KG1 (cell line): Measurements from ENCODE around the gene MLLT11.
"Not testable (repeated sequence)": the region's sequence is repeated elsewhere in the genome, so short reads cannot be mapped to it uniquely, and the experiment has no call there.

Experiments
- DNase-seq: peaks from one replicate; lab custom pipeline; 2025; lab: John Stamatoyannopoulos, UW

Gene MLLT11

DNA sequence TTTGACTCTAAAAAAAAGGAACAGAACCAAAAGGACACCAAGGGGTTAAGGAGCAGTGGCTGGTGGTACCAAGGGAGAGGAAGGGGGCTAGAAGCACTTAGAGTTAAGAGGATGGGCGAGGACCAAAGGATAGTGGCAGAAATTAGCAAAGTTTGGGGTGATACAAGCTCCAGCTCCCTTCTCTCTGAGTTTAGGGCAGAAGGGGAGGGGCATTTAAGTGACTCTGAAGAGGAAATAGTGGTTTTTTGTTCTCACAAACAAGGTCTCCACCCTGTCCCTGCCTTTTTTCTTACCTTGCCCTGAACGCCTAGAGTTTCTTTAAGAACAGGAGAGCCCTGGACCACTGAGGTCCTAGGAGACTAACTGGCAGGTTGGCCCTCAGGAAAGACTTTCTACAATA lies 4.0 kb upstream of the MLLT11 start:
- DNase-seq = no peak

DNA sequence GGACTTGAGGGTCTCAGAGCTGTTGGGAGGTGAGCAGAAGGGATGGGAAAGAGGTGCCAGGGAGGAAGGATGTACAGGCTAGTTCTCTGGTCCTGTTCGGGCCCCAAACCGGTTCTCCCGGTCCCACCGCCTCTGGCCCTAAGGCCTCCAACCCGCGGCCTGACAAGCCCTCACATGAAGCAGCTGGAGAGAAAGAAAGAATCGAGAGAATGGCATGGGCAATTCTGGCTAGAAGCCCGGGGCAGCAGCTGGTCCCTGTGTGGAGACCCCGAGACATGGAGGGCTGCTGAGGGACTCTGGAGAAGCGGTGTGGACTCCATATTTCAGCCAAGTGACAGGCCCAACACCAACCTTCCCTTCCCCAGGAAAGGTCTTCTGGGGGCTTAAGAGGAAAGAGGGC lies 1.5 kb upstream of the MLLT11 start:
- DNase-seq = no peak

DNA sequence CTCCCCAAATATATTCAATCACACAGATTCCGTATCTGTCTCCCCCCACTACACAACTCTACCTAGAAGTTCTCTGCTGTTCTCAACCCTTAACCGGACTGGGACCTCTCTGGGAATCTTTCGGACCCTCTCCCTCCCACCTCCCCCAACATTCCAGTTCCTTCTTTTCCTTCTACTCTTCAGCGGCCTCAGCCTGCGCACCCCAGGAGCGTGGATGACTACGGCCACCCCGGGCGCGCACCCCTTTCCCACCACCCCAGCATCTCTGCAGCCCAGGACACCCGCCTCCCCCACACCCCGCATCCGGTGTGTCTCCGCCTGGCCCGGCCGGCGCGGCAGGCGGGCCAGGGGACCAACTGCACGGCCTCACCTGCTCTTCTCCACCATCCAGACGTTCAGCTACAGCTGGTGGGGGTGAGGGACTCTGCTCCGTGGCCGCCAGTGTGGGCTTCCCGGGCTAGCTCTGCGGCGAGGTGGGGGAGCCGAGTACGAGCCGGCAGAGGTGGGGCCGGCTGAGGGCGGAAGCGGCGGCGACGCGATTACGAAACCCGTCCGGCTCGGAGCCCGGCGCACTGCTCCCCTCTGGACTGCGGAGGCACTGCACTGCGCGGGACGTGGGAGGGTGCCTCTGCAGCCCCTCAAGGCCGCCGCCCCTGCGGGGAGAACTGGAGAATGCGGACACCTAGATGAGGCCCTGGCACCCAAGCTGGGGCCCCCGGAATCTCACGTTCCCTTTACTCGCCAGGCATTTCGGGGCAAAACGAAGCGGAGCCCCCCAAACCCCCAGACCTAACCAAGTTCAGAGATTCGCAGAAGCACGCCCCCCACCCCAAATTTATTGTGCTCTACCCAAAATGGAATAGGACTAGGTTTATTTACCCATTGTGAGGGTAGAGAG lies 839 bp upstream of the MLLT11 start, which contains the start of gene CDC42SE1:
Gene CDC42SE1 (minus strand): TSS at position 514 of the 898 bp plus-strand sequence. CDS start 3,892 bp downstream, outside the sequence.
- peak; percentile 78 for DNase-seq

DNA sequence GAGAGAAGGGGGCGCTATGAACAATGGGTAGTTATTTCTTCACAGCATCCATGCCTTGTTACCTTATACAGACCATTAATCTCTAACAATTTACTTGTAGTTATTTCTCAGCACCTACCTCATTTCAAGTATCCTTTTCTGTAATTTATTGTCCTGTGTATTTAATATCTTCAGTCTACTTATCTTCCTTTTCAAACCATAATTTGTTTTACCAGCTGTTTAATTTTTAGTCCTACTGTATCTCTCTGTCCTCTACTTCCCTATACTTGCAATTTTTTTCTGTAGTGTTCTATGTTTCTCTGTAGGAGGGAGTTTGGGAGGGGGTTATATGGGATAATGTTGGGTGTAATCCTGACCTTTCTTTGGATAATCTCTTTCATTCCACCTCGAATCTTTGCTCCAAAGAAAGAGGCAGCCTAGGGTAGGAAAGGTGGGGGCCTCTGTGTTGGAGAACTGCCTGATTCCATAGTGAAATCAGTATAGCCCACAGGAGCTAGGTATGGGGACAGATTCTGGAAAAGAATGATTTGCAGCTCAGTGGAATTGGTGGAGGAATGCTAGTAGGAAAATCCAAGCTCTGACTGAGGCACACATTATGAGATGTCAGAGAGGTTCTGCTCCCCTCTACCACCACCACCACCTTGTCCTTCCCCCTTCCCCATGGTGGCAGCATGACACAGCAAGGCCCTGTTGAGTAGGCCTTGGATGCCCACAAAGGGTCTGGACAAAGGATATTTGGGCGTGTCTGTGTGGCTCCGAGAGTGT lies 642 bp downstream of the MLLT11 start:
- DNase-seq = peak; percentile 15

DNA sequence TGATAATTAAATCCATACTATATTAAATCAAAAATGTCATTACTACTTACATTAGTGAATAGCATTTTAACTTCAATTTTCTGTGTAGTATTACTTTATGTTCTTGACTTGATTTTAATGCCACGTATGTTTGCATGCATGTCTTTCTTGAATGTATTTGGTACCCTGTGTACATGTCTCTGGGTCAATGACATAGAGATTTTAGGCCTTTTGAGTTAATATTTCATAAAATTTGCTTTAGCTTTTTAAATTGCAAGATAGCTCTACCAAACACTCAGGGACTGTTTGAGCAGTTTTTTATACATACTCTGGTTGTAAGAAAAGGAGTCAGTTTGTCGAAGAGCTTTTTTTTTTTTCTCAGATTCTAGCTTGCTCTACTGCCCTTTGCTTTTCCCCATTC lies 1.5 kb downstream of the MLLT11 start:
- DNase-seq = no peak

DNA sequence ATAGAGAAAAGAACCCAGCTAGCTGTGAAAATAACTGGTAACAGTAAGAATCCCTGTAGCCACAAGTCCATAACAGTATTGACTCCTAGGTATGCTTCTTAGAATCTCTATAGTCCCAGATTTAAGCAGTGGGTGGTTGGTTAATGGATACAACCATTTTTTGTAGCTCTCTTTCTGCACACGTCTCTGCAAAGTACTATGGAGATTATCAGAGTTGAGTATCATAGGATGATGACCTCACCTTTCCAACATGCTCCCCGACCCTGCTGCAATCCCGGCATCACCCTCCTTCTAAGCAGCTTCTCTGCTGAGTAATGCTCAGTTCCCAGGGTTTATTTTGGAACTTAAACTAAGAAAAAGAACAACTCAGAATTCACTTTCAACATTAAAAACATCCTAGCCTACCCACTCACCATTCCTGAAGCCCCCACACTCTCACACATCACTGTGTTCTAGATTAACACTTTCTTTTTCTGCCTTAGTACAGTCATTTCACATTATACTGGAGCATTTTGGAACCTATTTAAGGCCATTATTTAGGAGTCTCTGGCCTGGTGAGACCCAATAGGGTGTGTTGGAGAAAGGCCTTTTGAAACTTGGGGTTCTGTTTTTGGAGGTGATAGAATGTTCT lies 2.7 kb downstream of the MLLT11 start:
- DNase-seq = no peak

DNA sequence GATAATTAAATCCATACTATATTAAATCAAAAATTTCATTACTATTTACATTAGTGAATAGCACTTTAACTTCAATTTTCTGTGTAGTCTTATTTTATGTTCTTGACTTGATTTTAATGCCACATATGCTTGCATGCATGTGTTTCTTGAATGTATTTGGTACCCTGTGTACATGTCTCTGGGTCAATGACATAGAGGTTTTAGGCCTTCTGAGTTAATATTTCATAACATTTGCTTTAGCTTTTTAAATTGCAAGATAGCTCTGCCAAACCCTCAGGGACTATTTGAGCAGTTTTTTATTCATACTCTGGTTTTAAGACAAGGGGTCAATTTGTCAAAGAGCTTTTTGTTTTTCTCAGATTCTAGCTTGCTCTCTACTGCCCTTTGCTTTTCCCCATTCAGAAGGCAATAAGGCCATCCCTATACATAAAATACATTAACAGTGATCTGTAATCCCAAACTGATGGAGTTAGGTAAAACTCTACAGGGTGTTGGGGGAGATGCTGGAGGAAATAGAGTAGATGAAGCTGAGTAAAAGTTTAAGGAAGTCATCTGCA lies 5.0 kb downstream of the MLLT11 start:
- no peak for DNase-seq

DNA sequence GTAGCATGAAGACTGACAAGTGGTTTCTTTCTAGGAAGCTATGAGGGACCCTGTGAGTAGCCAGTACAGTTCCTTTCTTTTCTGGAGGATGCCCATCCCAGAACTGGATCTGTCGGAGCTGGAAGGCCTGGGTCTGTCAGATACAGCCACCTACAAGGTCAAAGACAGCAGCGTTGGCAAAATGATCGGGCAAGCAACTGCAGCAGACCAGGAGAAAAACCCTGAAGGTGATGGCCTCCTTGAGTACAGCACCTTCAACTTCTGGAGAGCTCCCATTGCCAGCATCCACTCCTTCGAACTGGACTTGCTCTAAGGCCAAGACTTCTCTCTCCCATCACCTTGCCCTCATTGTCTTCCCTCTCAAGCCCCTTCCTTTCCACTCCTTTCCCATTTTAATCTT lies 7.0 kb downstream of the MLLT11 start:
- DNase-seq = no peak

DNA sequence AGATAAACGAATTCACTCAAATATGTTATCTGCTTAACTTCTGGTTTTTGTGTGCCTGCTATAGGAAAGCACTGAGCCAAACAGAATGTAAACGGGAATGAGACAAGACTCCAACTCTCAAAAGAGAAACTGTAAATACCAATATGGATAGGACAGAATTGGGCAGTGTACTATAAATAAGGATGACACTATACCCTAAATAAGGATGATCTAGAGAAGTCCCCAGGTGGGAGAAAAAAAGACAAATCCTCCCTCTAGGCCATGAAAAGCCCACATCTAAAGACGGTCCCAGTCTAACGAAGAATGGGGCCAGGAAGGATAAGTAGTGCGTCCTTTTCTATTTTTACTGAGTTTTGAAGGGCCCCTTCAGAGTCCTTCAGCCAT lies 8.9 kb downstream of the MLLT11 start:
- DNase-seq = no peak

DNA sequence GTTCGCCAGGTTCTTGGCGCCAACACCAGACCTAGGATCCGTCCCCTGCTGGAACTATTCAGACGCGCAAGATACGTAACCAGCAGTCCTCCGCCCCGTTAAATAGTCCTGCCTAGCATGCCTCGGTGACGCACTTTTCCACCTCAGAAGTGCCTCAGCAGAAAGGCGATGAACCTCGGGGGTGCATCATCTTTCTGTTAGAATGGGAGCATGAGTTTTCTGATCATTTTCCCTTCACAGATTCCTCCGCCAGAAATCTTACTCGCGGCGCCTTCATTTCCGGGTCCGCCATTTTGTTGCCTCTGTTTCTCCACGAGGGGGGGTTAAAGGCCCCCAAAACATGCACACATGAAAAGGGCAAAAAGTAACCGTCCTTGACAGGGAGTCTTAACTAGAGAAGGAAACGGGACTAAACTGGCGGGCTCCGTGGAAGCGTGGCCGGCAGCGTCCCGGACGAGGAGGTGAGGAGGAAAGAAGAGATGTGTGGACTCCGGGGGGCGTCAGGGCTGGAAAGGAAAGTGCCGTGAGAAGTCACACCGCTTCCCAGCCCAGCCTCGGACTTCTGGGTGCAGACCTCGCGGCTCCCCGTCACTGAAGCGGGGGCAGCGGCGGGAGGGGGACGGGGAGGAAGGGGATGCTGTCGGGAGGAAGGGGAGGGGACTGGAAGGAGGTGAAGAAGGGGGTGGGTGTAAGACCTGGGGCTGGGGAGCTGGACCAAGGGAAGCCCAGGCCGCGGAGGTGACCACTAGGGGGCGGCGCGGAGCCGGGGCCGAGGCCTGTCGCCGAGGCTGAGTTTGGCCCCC lies 10.5 kb downstream of the MLLT11 start, which contains the start of gene GABPB2:
Gene GABPB2 (plus strand): TSS at position 288 of the 803 bp plus-strand sequence. CDS start 17,429 bp downstream, outside the sequence.
- DNase-seq = peak; percentile 89

DNA sequence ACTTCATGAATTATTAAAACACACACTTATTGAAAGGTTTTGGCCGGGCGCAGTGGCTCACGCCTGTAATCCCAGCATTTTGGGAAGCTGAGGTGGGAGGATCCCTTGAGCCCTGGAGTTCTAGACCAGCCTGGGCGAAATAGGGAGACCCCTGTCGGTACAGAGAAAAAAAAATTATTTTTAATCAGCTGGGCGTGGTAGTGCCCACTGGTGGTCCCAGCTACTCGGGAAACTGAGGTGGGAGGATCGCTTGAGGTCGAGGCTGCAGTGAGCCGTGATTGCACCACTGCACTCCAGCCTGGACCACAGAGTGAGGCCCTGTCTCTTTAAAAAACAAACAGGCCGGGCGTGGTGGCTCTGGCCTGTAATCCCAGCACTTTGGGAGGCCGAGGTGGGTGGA lies 12.0 kb downstream of the MLLT11 start:
- no peak for DNase-seq

DNA sequence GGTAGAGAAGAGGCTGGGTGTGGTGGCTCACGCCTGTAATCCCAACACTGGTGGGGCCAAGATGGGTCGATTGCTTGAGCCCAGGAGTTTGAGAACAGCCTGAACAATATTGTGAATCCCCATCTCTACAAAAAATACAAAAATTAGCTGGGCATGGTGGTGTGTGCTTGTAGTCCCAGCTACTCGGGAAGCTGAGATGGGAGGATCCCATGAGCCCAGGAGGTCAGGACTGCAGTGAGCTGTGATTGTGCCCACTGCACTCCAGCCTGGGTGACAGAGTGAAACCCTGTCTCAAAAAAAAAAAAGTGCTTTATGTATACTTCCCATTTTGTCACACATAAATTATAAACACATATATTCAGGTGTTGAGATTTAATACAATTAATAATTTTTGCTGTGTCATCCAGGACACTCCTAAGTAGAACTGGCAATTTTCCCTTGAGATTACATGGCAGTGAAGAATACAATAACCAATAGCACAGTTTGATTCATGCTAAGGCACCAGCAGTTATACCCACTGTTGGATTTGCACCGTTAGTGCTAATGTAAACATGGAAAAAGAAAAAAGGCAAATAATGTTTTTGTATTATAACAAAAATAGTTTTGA lies 25.9 kb downstream of the MLLT11 start:
- DNase-seq = no peak

DNA sequence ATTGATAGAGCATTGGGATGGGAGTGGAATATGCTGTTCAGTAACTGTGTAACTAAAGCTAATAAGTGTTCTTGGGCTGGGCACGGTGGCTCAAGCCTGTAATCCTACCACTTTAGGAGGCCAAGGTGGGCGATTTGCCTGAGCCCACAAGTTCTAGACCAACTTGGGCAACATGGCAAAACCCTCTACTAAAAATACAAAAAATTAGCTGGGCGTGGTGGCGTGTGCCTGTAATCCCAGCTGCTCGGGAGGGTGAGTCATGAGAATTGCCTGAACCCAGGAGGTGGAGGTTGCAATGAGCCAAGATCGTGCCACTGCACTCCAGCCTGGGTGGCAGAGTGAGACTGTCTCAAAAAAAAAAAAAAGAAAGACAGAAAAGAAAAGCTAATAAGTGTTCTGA lies 37.2 kb downstream of the MLLT11 start:
- not testable (repeated sequence) for DNase-seq

DNA sequence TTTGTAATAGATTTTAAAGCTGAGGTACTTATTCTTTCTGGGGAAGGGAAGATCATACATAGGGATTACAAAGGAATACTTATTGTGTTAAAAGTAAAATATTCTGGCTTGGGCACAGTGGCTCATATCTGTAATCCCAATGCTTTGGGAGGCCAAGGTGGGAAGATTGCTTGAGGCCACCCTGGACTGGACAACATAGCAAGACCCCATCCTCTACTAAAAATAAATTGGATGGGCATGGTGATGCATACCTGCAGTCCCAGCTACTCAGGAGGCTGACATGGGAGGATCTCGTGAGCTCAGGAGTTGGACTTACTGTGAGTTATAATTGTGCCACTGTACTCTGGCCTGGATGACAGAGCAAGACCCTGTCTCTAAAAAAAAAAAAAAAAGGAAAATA lies 37.9 kb downstream of the MLLT11 start:
- DNase-seq = no peak

DNA sequence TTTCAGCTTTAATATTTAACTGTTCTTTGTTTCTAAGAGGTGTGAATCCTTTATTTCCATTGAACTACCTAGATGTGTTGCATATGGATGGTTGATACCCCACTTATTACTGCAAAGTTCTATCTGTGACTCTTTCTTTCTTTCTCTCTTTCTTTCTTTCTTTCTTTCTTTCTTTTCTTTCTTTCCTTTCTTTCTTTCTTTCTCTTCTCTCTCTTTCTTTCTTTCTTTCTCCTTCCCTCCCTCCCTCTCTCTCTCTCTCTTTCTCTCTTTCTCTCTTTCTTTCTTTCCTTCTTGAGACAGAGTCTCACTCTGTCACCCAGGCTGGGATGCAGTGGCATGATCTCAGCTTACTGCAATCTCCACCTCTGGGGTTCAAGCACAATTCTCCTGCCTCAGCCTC lies 44.4 kb downstream of the MLLT11 start:
- DNase-seq = no peak

DNA sequence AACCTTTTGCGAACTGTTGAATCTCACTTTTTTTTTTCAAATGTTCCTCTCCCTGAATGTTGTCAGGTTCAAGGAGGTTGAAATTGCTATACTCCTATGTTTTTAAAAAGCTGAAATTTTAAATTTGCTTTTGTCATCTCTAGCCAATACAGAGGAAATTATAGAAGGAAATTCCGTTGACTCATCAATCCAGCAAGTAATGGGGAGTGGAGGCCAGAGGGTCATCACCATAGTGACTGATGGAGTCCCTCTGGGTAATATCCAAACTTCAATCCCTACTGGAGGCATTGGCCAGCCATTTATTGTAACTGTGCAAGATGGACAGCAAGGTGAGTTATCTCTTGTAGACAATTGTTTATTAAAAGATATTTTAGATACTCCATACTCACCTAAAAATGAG lies 46.7 kb downstream of the MLLT11 start:
- no peak for DNase-seq

DNA sequence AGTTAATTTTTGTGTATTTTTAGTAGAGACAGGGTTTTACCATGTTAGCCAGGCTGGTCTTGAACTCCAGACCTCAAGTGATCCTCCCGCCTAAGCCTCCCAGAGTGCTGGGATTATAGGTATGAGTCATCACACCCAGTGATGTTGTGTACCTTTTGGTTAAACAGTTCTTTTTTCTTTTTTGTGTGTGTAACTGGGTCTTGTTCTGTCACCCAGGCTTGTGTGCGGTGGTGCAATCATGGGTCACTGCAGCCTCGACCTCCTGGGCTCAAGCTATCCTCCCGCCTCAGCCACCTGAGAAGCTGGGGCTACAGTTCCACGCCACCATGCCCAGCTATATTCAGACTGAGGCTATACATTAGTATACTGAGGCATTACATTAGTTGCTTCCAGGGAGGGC lies 48.1 kb downstream of the MLLT11 start:
- DNase-seq = no peak

DNA sequence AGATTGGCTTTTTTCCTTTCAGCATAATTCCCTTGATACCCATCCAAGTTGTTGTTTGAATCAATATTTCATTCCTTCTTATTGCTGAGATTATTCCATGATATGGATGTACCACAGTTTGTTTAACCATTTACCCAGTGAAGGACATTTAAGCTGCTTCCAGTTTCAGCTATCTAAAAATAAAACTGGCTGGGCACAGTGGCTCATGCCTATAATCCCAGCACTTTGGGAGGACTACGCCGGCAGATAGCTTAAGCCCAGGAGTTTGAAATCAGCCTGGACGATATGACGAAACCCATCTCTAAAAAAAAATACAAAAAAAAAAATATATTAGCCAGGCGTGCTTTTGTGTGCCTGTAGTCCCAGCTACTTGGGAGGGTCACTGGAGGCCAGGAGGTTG lies 53.7 kb downstream of the MLLT11 start:
- DNase-seq = no peak
